ENCODE measurements around the gene SHC4. TPM values are rescaled to one million over a fixed set of nuclear protein-coding genes. Genes with fewer than 3 reads are reported as not detected.

Gene SHC4
- total and polyA plus RNA-seq, 2 of the 8 experiments (the other 6 are each of a cell fraction or from before 2014, with no cell fraction given), result 0.15 to 0.30 TPM

DNA sequence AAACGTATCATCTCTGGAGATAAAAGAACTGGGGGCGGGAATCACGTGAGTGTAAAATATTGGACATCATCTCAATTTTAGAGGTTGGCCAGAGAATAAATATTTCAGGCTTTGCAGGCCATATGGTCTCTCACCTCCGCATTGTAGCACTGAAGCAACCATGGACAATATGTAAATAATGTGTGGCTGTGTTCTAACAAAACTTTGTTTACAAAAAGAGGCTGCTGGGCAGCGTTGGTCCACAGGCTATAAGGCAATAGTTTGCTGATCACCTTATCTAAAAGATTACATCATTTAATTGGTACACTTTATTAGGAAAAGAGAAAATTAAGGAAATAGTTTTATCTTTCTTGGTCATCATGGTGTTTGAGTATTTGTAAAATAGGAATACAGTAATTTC lies 22.5 kb upstream of the SHC4 start:
- Histone ChIP-seq H3K23me2 (ENCODE audit: low read depth, low read length) (no peaks in the 10 kb centered on the region), H3K4ac (replicated peaks; ENCODE audit: insufficient read length, low read depth, low read length) (no peak overlapping the region), H3K14ac (ENCODE audit: insufficient read length) (no peak overlapping the region), H2BK20ac (ENCODE audit: low read length) (no peak overlapping the region), H2BK120ac (replicated peaks; ENCODE audit: low read depth, low read length) (no peak overlapping the region), H3K9ac (replicated peaks in 1 of 4; ENCODE audit: extremely low read depth in 1 of 4, low read depth in 3 of 4, low read length in 3 of 4) (no peak overlapping the region), H3K18ac (ENCODE audit: extremely low read depth, low read length) (no peak overlapping the region), H3K79me1 (ENCODE audit: low read depth, low read length) (no peaks in the 10 kb centered on the region), H4K5ac (ENCODE audit: insufficient read length, low read depth, low read length) (no peak overlapping the region), H3K56ac (replicated peaks; ENCODE audit: insufficient read length, low read depth, low read length) (no peak overlapping the region), H3K23ac (ENCODE audit: insufficient read length) (no peak overlapping the region), H3K27me3 (replicated peaks in 1 of 4; ENCODE audit: control insufficient read depth in 3 of 4, extremely low read depth in 1 of 4, insufficient read depth in 3 of 4, low read length in 3 of 4) (no peaks in the 10 kb centered on the region), H4K8ac (ENCODE audit: extremely low read depth, insufficient read depth, low read length) (no peak overlapping the region), H3K9me3 (ENCODE audit: insufficient read depth in 2 of 2, low read depth in 1 of 2, low read length in 1 of 2) (no peaks in the 10 kb centered on the region), H2AK5ac (ENCODE audit: low read depth, low read length) (no peak overlapping the region), H3K4me2 (ENCODE audit: insufficient read depth in 1 of 2, low read depth in 2 of 2, low read length in 2 of 2) (no peak overlapping the region), H2BK5ac (ENCODE audit: low read depth, low read length) (no peak overlapping the region), H3K27ac (ENCODE audit: low read depth, low read length) (no peak overlapping the region), H2BK15ac (ENCODE audit: low read length) (no peak overlapping the region), H2BK12ac (ENCODE audit: low read depth, low read length) (no peak overlapping the region), H4K91ac (replicated peaks; ENCODE audit: insufficient read length, low read length) (no peak overlapping the region), H3K4me1 (replicated peaks in 1 of 4; ENCODE audit: control insufficient read depth in 3 of 4, insufficient read depth in 4 of 4, low read length in 3 of 4) (no peaks in the 10 kb centered on the region), H2AFZ (ENCODE audit: low read length) (no peak overlapping the region), H4K20me1 (replicated peaks in 1 of 2; ENCODE audit: control insufficient read depth in 1 of 2, insufficient read depth in 2 of 2, low read length in 2 of 2) (no peaks in the 10 kb centered on the region), H3K36me3 (ENCODE audit: control insufficient read depth in 2 of 4, insufficient read depth in 4 of 4, low read length in 3 of 4) (peaks cover 0 to 2% (median 0%) of the 10 kb centered on the region in 4 experiments; a peak in 4 of 8 replicates), H3K4me3 (ENCODE audit: extremely low read depth in 1 of 4, insufficient read depth in 2 of 4, low read depth in 3 of 4, low read length in 4 of 4) (no peak overlapping the region), H3K79me2 (ENCODE audit: control insufficient read depth in 1 of 2, insufficient read depth in 2 of 2, low read length in 2 of 2) (no peaks in the 10 kb centered on the region)
- ChIA-PET POLR2A (ENCODE audit: partially characterized antibody) (no interaction called here), CTCF (ENCODE audit: partially characterized antibody) (interaction anchor here (1.2 to 3.9 kb wide), 4 partner anchors 11 to 124 kb away, joined by 3 to 20 read pairs (median 5); partner anchors contain the start of gene SECISBP2L)
- DNase-seq (ENCODE audit: low read depth in 1 of 2, low spot score in 2 of 2) (no peak), FAIRE-seq (no peak)
- 92% methylated on average over 5 of the region's 5 CpGs; no CpG with 5 or more reads in 1 of the 2 experiments for WGBS, 2 experiments (ENCODE audit: extremely low coverage in 1 of 2, insufficient coverage in 1 of 2, insufficient read length in 1 of 2, insufficient replicate concordance in 2 of 2, low coverage in 1 of 2, low lambda C conversion rate in 2 of 2, missing lambda C conversion rate in 1 of 2)
- no peak for TF ChIP-seq TEAD4 (IDR thresholded peaks at IDR 0.05; ENCODE audit: low read depth, low read length)
- no peak for TF ChIP-seq POLR2AphosphoS5 (IDR thresholded peaks at IDR 0.05; ENCODE audit: low read depth, low read length)
- TF ChIP-seq RBBP5 (IDR thresholded peaks at IDR 0.05; ENCODE audit: borderline replicate concordance, low read depth, low read length), result no peak
- TF ChIP-seq CBX8 (IDR thresholded peaks at IDR 0.05; ENCODE audit: borderline replicate concordance, low read depth, low read length), result no peak
- TF ChIP-seq EZH2 (IDR thresholded peaks at IDR 0.05; ENCODE audit: low read depth, low read length, severe bottlenecking), result no peak
- TF ChIP-seq, protein P1, sequence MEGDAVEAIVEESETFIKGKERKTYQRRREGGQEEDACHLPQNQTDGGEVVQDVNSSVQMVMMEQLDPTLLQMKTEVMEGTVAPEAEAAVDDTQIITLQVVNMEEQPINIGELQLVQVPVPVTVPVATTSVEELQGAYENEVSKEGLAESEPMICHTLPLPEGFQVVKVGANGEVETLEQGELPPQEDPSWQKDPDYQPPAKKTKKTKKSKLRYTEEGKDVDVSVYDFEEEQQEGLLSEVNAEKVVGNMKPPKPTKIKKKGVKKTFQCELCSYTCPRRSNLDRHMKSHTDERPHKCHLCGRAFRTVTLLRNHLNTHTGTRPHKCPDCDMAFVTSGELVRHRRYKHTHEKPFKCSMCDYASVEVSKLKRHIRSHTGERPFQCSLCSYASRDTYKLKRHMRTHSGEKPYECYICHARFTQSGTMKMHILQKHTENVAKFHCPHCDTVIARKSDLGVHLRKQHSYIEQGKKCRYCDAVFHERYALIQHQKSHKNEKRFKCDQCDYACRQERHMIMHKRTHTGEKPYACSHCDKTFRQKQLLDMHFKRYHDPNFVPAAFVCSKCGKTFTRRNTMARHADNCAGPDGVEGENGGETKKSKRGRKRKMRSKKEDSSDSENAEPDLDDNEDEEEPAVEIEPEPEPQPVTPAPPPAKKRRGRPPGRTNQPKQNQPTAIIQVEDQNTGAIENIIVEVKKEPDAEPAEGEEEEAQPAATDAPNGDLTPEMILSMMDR (IDR thresholded peaks at IDR 0.05; ENCODE audit: control extremely low read depth in 1 of 3, insufficient read depth in 1 of 3, low read depth in 1 of 3, low read length in 3 of 3), result no peak
- no peak for TF ChIP-seq SP4 (IDR thresholded peaks at IDR 0.05; ENCODE audit: low read length)
- TF ChIP-seq SIX5 (IDR thresholded peaks at IDR 0.05; ENCODE audit: low read depth, low read length), result no peak
- TF ChIP-seq CREB1 (IDR thresholded peaks at IDR 0.05), result no peak
- no peak for TF ChIP-seq RXRA (IDR thresholded peaks at IDR 0.05; ENCODE audit: insufficient read depth, low read depth, low read length)
- TF ChIP-seq JUN (IDR thresholded peaks at IDR 0.05; ENCODE audit: low read depth, low read length), result no peak
- TF ChIP-seq, protein P2, sequence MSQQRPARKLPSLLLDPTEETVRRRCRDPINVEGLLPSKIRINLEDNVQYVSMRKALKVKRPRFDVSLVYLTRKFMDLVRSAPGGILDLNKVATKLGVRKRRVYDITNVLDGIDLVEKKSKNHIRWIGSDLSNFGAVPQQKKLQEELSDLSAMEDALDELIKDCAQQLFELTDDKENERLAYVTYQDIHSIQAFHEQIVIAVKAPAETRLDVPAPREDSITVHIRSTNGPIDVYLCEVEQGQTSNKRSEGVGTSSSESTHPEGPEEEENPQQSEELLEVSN (IDR thresholded peaks at IDR 0.05), result no peak
